ENCODE results near the gene SPEG. TPM values are rescaled to one million over a fixed set of nuclear protein-coding genes. Genes with fewer than 3 reads are reported as not detected.

Gene SPEG
- total RNA-seq, 3 donors from 2014 or later (not counting 1 experiment from before 2014, with no cell fraction given) = 0.35 to 1.5 (median 1.2) TPM

DNA sequence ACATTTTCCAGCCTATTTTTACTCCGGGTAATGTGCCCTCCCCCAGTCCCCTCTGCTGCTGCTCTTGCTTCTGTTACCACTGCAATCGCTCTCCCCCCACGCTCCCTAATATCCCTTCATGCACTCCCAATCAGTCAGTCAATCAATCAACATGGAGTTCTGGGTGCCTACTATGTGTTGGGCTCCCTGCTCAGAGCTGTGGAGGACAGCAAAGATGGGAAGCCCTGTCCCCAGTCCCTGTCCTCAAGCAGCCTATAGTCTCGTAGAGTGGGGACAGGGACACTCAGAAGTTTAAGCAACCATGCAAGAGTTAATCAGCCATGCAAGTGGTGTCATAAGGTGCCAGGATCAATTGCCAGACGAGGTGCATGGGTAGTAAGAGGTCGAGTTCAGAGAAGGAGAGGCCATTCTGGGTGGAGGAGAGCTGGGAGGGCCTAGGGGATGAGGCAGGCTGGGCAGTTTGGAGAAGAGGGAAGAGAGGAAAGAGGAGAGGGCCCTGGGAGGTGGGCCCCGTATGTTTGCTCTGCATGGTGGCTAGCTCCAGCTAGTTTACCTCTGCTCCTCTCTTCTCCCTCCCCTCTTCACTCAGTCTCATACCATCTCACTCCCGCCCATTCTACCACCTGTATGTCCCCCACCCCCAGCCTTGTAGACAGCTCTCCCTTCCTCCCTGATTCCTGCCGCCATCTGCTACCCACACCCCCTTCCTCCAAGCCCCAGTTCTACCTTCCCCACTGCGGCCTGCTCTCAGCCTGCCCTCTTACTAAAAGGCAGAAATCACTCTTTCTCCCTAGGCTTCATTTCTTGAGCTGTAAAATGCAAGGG lies 83.5 kb downstream of the SPEG start:
- H3K9me3 Mint-ChIP-seq = no peaks in the 10 kb centered on the region
- peaks cover 2% of the 10 kb centered on the region for H3K4me1 ChIP-seq (ENCODE audit: control insufficient read depth, insufficient read depth, low read length)
- peaks cover 63 to 67% of the 10 kb centered on the region in 2 donors for H3K27me3 Mint-ChIP-seq (ENCODE audit: low read depth in 2 of 2)
- intact Hi-C loops (cut with micrococcal nuclease) = no loop called here
- no peak overlapping the region for H3K27ac Mint-ChIP-seq
- H3K27me3 ChIP-seq (ENCODE audit: control insufficient read depth, insufficient read depth, low read length) = peaks cover 20% of the 10 kb centered on the region
- H3K36me3 ChIP-seq (ENCODE audit: control insufficient read depth, insufficient read depth, low read length) = no peaks in the 10 kb centered on the region
- H3K4me3 ChIP-seq (ENCODE audit: low read length) = no peak overlapping the region
- TF ChIP-seq, protein P1, sequence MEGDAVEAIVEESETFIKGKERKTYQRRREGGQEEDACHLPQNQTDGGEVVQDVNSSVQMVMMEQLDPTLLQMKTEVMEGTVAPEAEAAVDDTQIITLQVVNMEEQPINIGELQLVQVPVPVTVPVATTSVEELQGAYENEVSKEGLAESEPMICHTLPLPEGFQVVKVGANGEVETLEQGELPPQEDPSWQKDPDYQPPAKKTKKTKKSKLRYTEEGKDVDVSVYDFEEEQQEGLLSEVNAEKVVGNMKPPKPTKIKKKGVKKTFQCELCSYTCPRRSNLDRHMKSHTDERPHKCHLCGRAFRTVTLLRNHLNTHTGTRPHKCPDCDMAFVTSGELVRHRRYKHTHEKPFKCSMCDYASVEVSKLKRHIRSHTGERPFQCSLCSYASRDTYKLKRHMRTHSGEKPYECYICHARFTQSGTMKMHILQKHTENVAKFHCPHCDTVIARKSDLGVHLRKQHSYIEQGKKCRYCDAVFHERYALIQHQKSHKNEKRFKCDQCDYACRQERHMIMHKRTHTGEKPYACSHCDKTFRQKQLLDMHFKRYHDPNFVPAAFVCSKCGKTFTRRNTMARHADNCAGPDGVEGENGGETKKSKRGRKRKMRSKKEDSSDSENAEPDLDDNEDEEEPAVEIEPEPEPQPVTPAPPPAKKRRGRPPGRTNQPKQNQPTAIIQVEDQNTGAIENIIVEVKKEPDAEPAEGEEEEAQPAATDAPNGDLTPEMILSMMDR (IDR thresholded peaks at IDR 0.05) = no peak
- no peak overlapping the region for H3K4me3 Mint-ChIP-seq
- H3K4me1 Mint-ChIP-seq = peaks cover 8 to 22% of the 10 kb centered on the region in 2 donors
- H3K27ac ChIP-seq (ENCODE audit: low read length) = no peak overlapping the region
- ATAC-seq (no peak), DNase-seq (no peak)
- WGBS (ENCODE audit: insufficient coverage) = 79% methylated on average over 10 of the region's 10 CpGs
- H3K9me3 ChIP-seq (ENCODE audit: control insufficient read depth, insufficient read depth, low read length) = no peaks in the 10 kb centered on the region
- H3K36me3 Mint-ChIP-seq = no peaks in the 10 kb centered on the region

DNA sequence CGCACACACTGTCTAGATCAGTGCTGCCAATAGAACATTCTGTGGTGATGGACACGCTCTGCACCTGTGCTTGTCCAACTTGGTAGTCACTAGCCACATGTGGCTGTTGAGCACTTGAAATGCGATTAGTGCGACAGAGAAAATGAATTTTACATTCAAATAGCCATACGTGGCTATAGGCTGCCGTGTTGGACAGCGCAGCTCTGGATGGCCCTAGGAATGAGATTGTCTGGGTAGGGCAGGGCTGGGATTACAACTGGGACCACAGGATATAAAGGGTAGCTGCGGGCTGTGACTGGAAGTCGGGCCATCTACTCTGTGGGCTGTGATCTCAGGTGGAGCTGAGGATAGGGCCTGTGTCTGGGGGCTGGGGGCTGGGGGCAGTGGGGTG lies 84.9 kb downstream of the SPEG start:
- DNase-seq = no peak
- no peaks in the 10 kb centered on the region for H3K9me3 ChIP-seq (ENCODE audit: control insufficient read depth, insufficient read depth, low read length)
- whole genome bisulfite sequencing (ENCODE audit: insufficient coverage) = 92% methylated on average over 9 of the region's 9 CpGs
- H3K27ac ChIP-seq (ENCODE audit: low read length) = no peak overlapping the region
- no peak for ATAC-seq
- intact Hi-C loops (cut with micrococcal nuclease) = no loop called here
- Mint-ChIP-seq H3K27me3 (ENCODE audit: low read depth in 2 of 2) (peaks cover 64 to 67% of the 10 kb centered on the region in 2 donors), H3K36me3 (no peaks in the 10 kb centered on the region), H3K4me1 (peaks cover 0 to 11% of the 10 kb centered on the region in 2 donors), H3K4me3 (no peak overlapping the region), H3K27ac (no peak overlapping the region), H3K9me3 (no peaks in the 10 kb centered on the region)
- no peaks in the 10 kb centered on the region for H3K36me3 ChIP-seq (ENCODE audit: control insufficient read depth, insufficient read depth, low read length)
- H3K4me1 ChIP-seq (ENCODE audit: control insufficient read depth, insufficient read depth, low read length) = peaks cover 2% of the 10 kb centered on the region
- no peak overlapping the region for H3K4me3 ChIP-seq (ENCODE audit: low read length)
- H3K27me3 ChIP-seq (ENCODE audit: control insufficient read depth, insufficient read depth, low read length) = peaks cover 21% of the 10 kb centered on the region
- TF ChIP-seq, protein P1 (IDR thresholded peaks at IDR 0.05) = no peak

DNA sequence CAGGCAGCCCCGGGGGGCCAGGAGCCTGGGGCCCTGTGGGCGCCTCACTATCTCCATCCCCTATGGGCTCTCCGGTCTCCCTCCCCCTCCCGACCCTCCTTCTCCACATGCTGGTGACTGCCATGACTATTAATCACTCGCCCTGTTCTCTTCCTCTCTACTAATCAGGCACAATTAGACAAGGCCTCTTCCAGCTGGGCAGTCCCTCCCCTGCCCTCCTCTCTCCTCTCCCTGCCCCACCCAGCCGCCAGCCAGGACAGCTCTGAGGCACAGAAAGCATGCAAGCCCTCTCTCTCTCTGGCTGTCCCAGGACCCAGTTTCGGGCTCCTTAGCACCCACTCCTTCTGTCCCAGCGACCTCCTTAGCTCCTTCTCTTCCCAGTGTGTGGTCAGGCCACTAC lies 85.4 kb downstream of the SPEG start:
- intact Hi-C loops (cut with micrococcal nuclease) = no loop called here
- Mint-ChIP-seq H3K36me3 (no peaks in the 10 kb centered on the region), H3K27ac (no peak overlapping the region), H3K9me3 (no peaks in the 10 kb centered on the region), H3K27me3 (ENCODE audit: low read depth in 2 of 2) (peaks cover 68 to 72% of the 10 kb centered on the region in 2 donors), H3K4me3 (no peak overlapping the region), H3K4me1 (peaks cover 0 to 11% of the 10 kb centered on the region in 2 donors)
- no peak overlapping the region for H3K4me3 ChIP-seq (ENCODE audit: low read length)
- ATAC-seq (no peak), DNase-seq (no peak)
- H3K27me3 ChIP-seq (ENCODE audit: control insufficient read depth, insufficient read depth, low read length) = peaks cover 20% of the 10 kb centered on the region
- no peaks in the 10 kb centered on the region for H3K36me3 ChIP-seq (ENCODE audit: control insufficient read depth, insufficient read depth, low read length)
- WGBS (ENCODE audit: insufficient coverage) = 74% methylated on average over 8 of the region's 8 CpGs
- H3K27ac ChIP-seq (ENCODE audit: low read length) = no peak overlapping the region
- no peaks in the 10 kb centered on the region for H3K9me3 ChIP-seq (ENCODE audit: control insufficient read depth, insufficient read depth, low read length)
- H3K4me1 ChIP-seq (ENCODE audit: control insufficient read depth, insufficient read depth, low read length) = peaks cover 2% of the 10 kb centered on the region
- TF ChIP-seq, protein P1 (IDR thresholded peaks at IDR 0.05) = no peak
